ENCODE results near the gene TMED10. TPM values are rescaled to one million over a fixed set of nuclear protein-coding genes. Genes with fewer than 3 reads are reported as not detected.

The TMED10 gene
- total RNA-seq, 2 experiments from 2014 or later: 129 to 221 TPM

- Histone ChIP-seq H2AFZ (ENCODE audit: low read length) (no peak overlapping the region), H3K4me1 (ENCODE audit: insufficient read depth, low read length, poor library complexity, severe bottlenecking) (peaks cover 16% of the 10 kb centered on the region), H3K79me2 (ENCODE audit: insufficient read depth, low read depth, low read length) (peaks cover 95% of the 10 kb centered on the region), H3K4me3 (ENCODE audit: low read depth, low read length, poor library complexity, severe bottlenecking) (no peak overlapping the region), H3K27ac (ENCODE audit: low read depth, low read length, poor library complexity, severe bottlenecking) (no peak overlapping the region), H4K20me1 (ENCODE audit: insufficient read depth, low read length) (0 out of 2 replicates have a peak, but pooled peaks cover 10% of the 10 kb centered on the region), H3K9me2 (ENCODE audit: insufficient read depth, low read length) (no peaks in the 10 kb centered on the region), H3K9me3 (ENCODE audit: low read length) (no peaks in the 10 kb centered on the region), H3K4me2 (ENCODE audit: low read length) (no peak overlapping the region), H3K36me3 (ENCODE audit: insufficient read depth, low read length) (0 out of 2 replicates have a peak, but pooled peaks cover 9% of the 10 kb centered on the region)
- BruUV-seq (replicated peaks): no TSS peak
- intact Hi-C loops (cut with micrococcal nuclease; ENCODE audit: unreplicated experiment): no loop called here
- DNase-seq (ENCODE audit: low spot score): no peak
- POLR2A ChIA-PET: interaction anchor here (0.6 to 1.5 kb wide), 5 partner anchors 10 to 1866 kb away, joined by 3 to 9 read pairs (median 4); no protein-coding TSS in a partner anchor
- TF ChIP-seq EZH2phosphoT487 (IDR thresholded peaks at IDR 0.05; ENCODE audit: borderline replicate concordance, low read depth, low read length) (no peak), CTCF (conservative IDR thresholded peaks at IDR 0.05; ENCODE audit: low read length) (no peak)
- CTCF ChIA-PET (ENCODE audit: unreplicated experiment): no interaction called here
Measured at GRCh38 chr14:75165586-75166391, 10.6 kb downstream of the TMED10 start.

GRCh38 chr14:75164809-75165208, 11.6 kb downstream of the TMED10 start:
- Histone ChIP-seq H3K9me2 (ENCODE audit: insufficient read depth, low read length) (no peaks in the 10 kb centered on the region), H4K20me1 (ENCODE audit: insufficient read depth, low read length) (peaks cover 17% of the 10 kb centered on the region; the same call in 1 of the 2 replicates), H3K4me2 (ENCODE audit: low read length) (no peak overlapping the region), H3K4me1 (ENCODE audit: insufficient read depth, low read length, poor library complexity, severe bottlenecking) (peaks cover 21% of the 10 kb centered on the region), H3K9me3 (ENCODE audit: low read length) (no peaks in the 10 kb centered on the region), H3K4me3 (ENCODE audit: low read depth, low read length, poor library complexity, severe bottlenecking) (no peak overlapping the region), H2AFZ (ENCODE audit: low read length) (no peak overlapping the region), H3K79me2 (ENCODE audit: insufficient read depth, low read depth, low read length) (peaks cover 95% of the 10 kb centered on the region), H3K27ac (ENCODE audit: low read depth, low read length, poor library complexity, severe bottlenecking) (no peak overlapping the region), H3K36me3 (ENCODE audit: insufficient read depth, low read length) (0 out of 2 replicates have a peak, but pooled peaks cover 6% of the 10 kb centered on the region)
- BruUV-seq (replicated peaks): no TSS peak
- ChIA-PET CTCF (ENCODE audit: unreplicated experiment) (no interaction called here), POLR2A (interaction anchor here (0.7 to 1.0 kb wide), 3 partner anchors 9 to 272 kb away, joined by 3 to 4 read pairs (median 3); no protein-coding TSS in a partner anchor)
- no peak for DNase-seq (ENCODE audit: low spot score)
- intact Hi-C loops (cut with micrococcal nuclease; ENCODE audit: unreplicated experiment): no loop called here
- TF ChIP-seq CTCF (conservative IDR thresholded peaks at IDR 0.05; ENCODE audit: low read length) (no peak), EZH2phosphoT487 (IDR thresholded peaks at IDR 0.05; ENCODE audit: borderline replicate concordance, low read depth, low read length) (no peak)

- H4K20me1 ChIP-seq (ENCODE audit: insufficient read depth, low read length): peaks cover 21% of the 10 kb centered on the region; the same call in 1 of the 2 replicates
- BruUV-seq (replicated peaks): no TSS peak
- H2AFZ ChIP-seq (ENCODE audit: low read length): no peak overlapping the region
- CTCF ChIA-PET (ENCODE audit: unreplicated experiment): no interaction called here
- H3K36me3 ChIP-seq (ENCODE audit: insufficient read depth, low read length): 0 out of 2 replicates have a peak, but pooled peaks cover 6% of the 10 kb centered on the region
- POLR2A ChIA-PET: interaction anchor here (0.7 kb wide), 1 partner anchor 10 kb away, joined by 3 read pairs; no protein-coding TSS in a partner anchor
- no peak for DNase-seq (ENCODE audit: low spot score)
- no peak overlapping the region for H3K4me2 ChIP-seq (ENCODE audit: low read length)
- TF ChIP-seq EZH2phosphoT487 (IDR thresholded peaks at IDR 0.05; ENCODE audit: borderline replicate concordance, low read depth, low read length): no peak
- TF ChIP-seq CTCF (conservative IDR thresholded peaks at IDR 0.05; ENCODE audit: low read length): no peak
- no peak overlapping the region for H3K27ac ChIP-seq (ENCODE audit: low read depth, low read length, poor library complexity, severe bottlenecking)
- H3K79me2 ChIP-seq (ENCODE audit: insufficient read depth, low read depth, low read length): peaks cover 95% of the 10 kb centered on the region
- no peaks in the 10 kb centered on the region for H3K9me2 ChIP-seq (ENCODE audit: insufficient read depth, low read length)
- H3K4me1 ChIP-seq (ENCODE audit: insufficient read depth, low read length, poor library complexity, severe bottlenecking): peaks cover 30% of the 10 kb centered on the region
- intact Hi-C loops (cut with micrococcal nuclease; ENCODE audit: unreplicated experiment): no loop called here
- no peaks in the 10 kb centered on the region for H3K9me3 ChIP-seq (ENCODE audit: low read length)
- H3K4me3 ChIP-seq (ENCODE audit: low read depth, low read length, poor library complexity, severe bottlenecking): no peak overlapping the region
Measured at GRCh38 chr14:75163677-75164076, 12.7 kb downstream of the TMED10 start.

Data from OCI-LY7 (cell line).